ENCODE measurements around the gene ADIPOR2. TPM values are rescaled to one million over a fixed set of nuclear protein-coding genes. Genes with fewer than 3 reads are reported as not detected.

The ADIPOR2 gene
- total RNA-seq, 1 donor from 2014 or later: 43.0 TPM

GRCh38 chr12:1720494-1720893, 29.6 kb downstream of the ADIPOR2 start:
- H3K9me3 Mint-ChIP-seq: peaks cover 3% of the 10 kb centered on the region
- CTCF ChIA-PET: no interaction called here
- H3K36me3 Mint-ChIP-seq (ENCODE audit: low read depth): peaks cover 15% of the 10 kb centered on the region
- no peak overlapping the region for H3K27ac Mint-ChIP-seq
- TF ChIP-seq CTCF (IDR thresholded peaks at IDR 0.05): no peak
- H3K4me1 Mint-ChIP-seq: peaks cover 41% of the 10 kb centered on the region
- no peak overlapping the region for H3K4me3 Mint-ChIP-seq
- intact Hi-C loops (cut with micrococcal nuclease): no loop called here
- POLR2A ChIA-PET: no interaction called here
- no peaks in the 10 kb centered on the region for H3K27me3 Mint-ChIP-seq
- ATAC-seq (ENCODE audit: low read depth): no peak
- DNase-seq: no peak

GRCh38 chr12:1723721-1724120, 32.9 kb downstream of the ADIPOR2 start:
- ChIA-PET CTCF (no interaction called here), POLR2A (no interaction called here)
- intact Hi-C loops (cut with micrococcal nuclease): no loop called here
- Mint-ChIP-seq H3K27ac (no peak overlapping the region), H3K4me3 (no peak overlapping the region), H3K4me1 (peaks cover 35% of the 10 kb centered on the region), H3K27me3 (no peaks in the 10 kb centered on the region), H3K36me3 (ENCODE audit: low read depth) (peaks cover 28% of the 10 kb centered on the region), H3K9me3 (peaks cover 3% of the 10 kb centered on the region)
- DNase-seq (no peak), ATAC-seq (ENCODE audit: low read depth) (no peak)
- TF ChIP-seq CTCF (IDR thresholded peaks at IDR 0.05): no peak

- ATAC-seq (ENCODE audit: low read depth) (no peak), DNase-seq (no peak)
- ChIA-PET CTCF (no interaction called here), POLR2A (no interaction called here)
- H3K4me1 Mint-ChIP-seq: peaks cover 32% of the 10 kb centered on the region
- H3K36me3 Mint-ChIP-seq (ENCODE audit: low read depth): peaks cover 31% of the 10 kb centered on the region
- no peak overlapping the region for H3K4me3 Mint-ChIP-seq
- peaks cover 3% of the 10 kb centered on the region for H3K9me3 Mint-ChIP-seq
- TF ChIP-seq CTCF (IDR thresholded peaks at IDR 0.05): no peak
- no peak overlapping the region for H3K27ac Mint-ChIP-seq
- H3K27me3 Mint-ChIP-seq: no peaks in the 10 kb centered on the region
- intact Hi-C loops (cut with micrococcal nuclease): no loop called here
Observed at GRCh38 chr12:1724250-1724649, 33.4 kb downstream of the ADIPOR2 start.

- ChIA-PET POLR2A (no interaction called here), CTCF (no interaction called here)
- H3K4me1 Mint-ChIP-seq: peaks cover 24% of the 10 kb centered on the region
- H3K27ac Mint-ChIP-seq: no peak overlapping the region
- no peak for ATAC-seq (ENCODE audit: low read depth)
- no peak for DNase-seq
- peaks cover 3% of the 10 kb centered on the region for H3K9me3 Mint-ChIP-seq
- H3K27me3 Mint-ChIP-seq: no peaks in the 10 kb centered on the region
- no peak overlapping the region for H3K4me3 Mint-ChIP-seq
- intact Hi-C loops (cut with micrococcal nuclease): no loop called here
- TF ChIP-seq CTCF (IDR thresholded peaks at IDR 0.05): no peak
- H3K36me3 Mint-ChIP-seq (ENCODE audit: low read depth): peaks cover 41% of the 10 kb centered on the region
Observed at GRCh38 chr12:1726753-1727152, 35.9 kb downstream of the ADIPOR2 start.

GRCh38 chr12:1728824-1729223, 38.0 kb downstream of the ADIPOR2 start:
- Mint-ChIP-seq H3K36me3 (ENCODE audit: low read depth) (peaks cover 39% of the 10 kb centered on the region), H3K27ac (no peak overlapping the region), H3K4me1 (peaks cover 21% of the 10 kb centered on the region), H3K9me3 (peaks cover 3% of the 10 kb centered on the region), H3K27me3 (no peaks in the 10 kb centered on the region), H3K4me3 (no peak overlapping the region)
- intact Hi-C loops (cut with micrococcal nuclease): no loop called here
- no peak for DNase-seq
- POLR2A ChIA-PET: interaction anchor here (0.7 kb wide), 1 partner anchor 13 kb away, joined by 5 read pairs; no protein-coding TSS in a partner anchor
- TF ChIP-seq CTCF (IDR thresholded peaks at IDR 0.05): no peak
- CTCF ChIA-PET: no interaction called here
- ATAC-seq (ENCODE audit: low read depth): no peak

Data from activated B cell treated with CpG ODN at 0.5 μM for 24 hours (primary cell).